Adipocyte (in vitro differentiated cells): ENCODE measurements around the gene PRSS53.

Experiments used
- DNase-seq: peaks from one replicate; pipeline ENCODE4 v3.0.0-alpha.2; 2015; ENCODE audit warnings: low read depth
- H3K27me3 ChIP-seq: replicated peaks from 2 replicates; pipeline ENCODE4 v1.7.0; 2013; ENCODE audit warnings: mild to moderate bottlenecking, low read length, moderate library complexity; ENCODE audit not compliant: control insufficient read depth, insufficient read depth
- H3K36me3 ChIP-seq: 2 replicates; pipeline ENCODE4 v1.7.0; 2013; ENCODE audit warnings: low read length, mild to moderate bottlenecking, moderate library complexity; ENCODE audit not compliant: control insufficient read depth, insufficient read depth, severe bottlenecking
- H3K4me1 ChIP-seq: 2 replicates; pipeline ENCODE4 v1.7.0; 2013; ENCODE audit warnings: mild to moderate bottlenecking, low read length, moderate library complexity; ENCODE audit not compliant: control insufficient read depth, insufficient read depth
- H3K4me3 ChIP-seq: 2 replicates; pipeline ENCODE4 v1.7.0; 2013; ENCODE audit warnings: mild to moderate bottlenecking, low read length, moderate library complexity
- H3K9ac ChIP-seq: 2 replicates; pipeline ENCODE4 v1.7.0; 2013; ENCODE audit warnings: mild to moderate bottlenecking, low read length, moderate library complexity
- H3K9me3 ChIP-seq: 2 replicates; pipeline ENCODE4 v1.7.0; 2013; ENCODE audit warnings: mild to moderate bottlenecking, low read length, moderate library complexity; ENCODE audit not compliant: control insufficient read depth

Gene PRSS53

DNA sequence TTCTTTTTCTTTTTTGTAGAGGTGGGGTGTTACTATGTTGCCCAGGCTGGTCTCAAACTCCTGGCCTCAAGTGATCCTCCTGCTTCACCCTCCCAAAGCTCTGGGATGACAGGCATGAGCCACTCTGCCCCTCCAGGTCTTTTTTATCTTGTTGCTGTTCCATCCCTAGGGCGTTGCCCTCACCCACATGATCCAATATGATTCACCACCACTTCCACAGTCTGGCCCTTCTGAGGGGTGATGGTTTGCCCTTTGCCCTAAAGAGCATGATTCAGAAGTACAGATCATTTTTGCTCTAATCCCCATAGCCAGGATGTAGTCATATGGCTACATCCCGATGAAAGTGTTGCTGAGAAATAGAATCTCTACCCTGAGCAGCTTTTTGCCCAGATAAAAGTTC is 36.6 kb downstream of the PRSS53 start:
- DNase-seq = peak; percentile 77
- Histone ChIP-seq H3K4me3 (no peak overlapping the region), H3K27me3 (no peaks in the 10 kb centered on the region), H3K4me1 (peaks cover 12% of the 10 kb centered on the region), H3K36me3 (no peaks in the 10 kb centered on the region), H3K9ac (peak overlapping the region; percentile 56), H3K9me3 (no peaks in the 10 kb centered on the region)

GRCh38 chr16:31050280-31051030 is 38.3 kb downstream of the PRSS53 start:
- Histone ChIP-seq H3K27me3 (no peaks in the 10 kb centered on the region), H3K4me1 (peaks cover 12% of the 10 kb centered on the region), H3K4me3 (no peak overlapping the region), H3K9me3 (no peaks in the 10 kb centered on the region), H3K36me3 (no peaks in the 10 kb centered on the region), H3K9ac (no peak overlapping the region)
- DNase-seq = no peak

DNA sequence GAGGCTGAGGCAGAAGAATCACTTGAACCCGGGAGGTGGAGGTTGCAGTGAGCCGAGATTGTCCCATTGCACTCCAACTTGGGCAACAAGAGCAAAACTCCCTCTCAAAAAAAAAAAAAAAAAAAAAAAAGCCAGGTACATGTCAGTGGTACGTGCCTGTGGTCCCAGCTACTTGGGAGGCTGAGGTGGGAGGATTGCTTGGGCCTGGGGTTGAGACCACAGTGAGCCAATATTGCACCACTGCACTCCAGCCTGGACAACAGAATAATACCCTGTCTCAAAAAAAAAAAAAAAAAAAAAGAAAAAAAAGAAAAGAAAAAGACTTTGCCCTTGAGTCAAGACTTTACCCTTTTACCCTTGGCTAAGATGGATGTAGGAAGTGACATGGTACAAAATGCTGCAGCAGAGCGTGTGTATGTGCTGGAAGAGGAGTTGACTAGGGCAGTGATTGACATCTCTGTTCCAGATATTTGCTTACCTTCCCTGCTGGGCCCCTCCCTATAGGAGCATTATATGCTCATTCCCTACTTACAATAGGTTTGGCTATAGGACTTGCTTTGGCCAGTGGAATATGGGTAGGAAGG is 44.8 kb downstream of the PRSS53 start:
- Histone ChIP-seq H3K4me3 (no peak overlapping the region), H3K9ac (no peak overlapping the region), H3K4me1 (no peaks in the 10 kb centered on the region), H3K36me3 (peaks cover 36% of the 10 kb centered on the region), H3K27me3 (no peaks in the 10 kb centered on the region), H3K9me3 (no peaks in the 10 kb centered on the region)
- no peak for DNase-seq

- Histone ChIP-seq H3K4me3 (no peak overlapping the region), H3K4me1 (no peaks in the 10 kb centered on the region), H3K9me3 (no peaks in the 10 kb centered on the region), H3K27me3 (no peaks in the 10 kb centered on the region), H3K9ac (no peak overlapping the region), H3K36me3 (peaks cover 42% of the 10 kb centered on the region)
- no peak for DNase-seq
Observed at GRCh38 chr16:31043352-31043751, 45.4 kb downstream of the PRSS53 start.

DNA sequence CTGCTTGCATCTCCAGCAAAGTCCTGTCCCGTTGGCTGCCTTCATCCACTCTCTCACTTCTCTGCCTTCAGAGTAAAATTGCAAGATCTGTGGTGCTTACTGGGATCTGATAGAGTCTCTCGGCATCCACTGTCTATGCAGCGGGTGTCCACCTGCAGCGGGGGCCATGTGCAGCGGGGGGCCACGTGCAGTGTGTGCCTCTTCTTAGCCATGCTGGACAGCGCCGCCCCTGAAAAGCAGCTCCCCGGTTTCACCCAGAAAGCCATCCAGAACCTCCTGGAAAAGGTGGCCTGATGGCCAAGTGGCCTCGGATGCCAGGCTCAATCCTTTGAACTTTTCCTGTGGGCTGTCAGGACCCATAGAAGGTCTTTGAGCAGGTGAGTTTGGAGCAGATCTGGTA is 45.9 kb downstream of the PRSS53 start:
- H3K9ac ChIP-seq = no peak overlapping the region
- H3K36me3 ChIP-seq = peaks cover 47% of the 10 kb centered on the region
- DNase-seq = no peak
- no peaks in the 10 kb centered on the region for H3K9me3 ChIP-seq
- H3K4me3 ChIP-seq = no peak overlapping the region
- H3K4me1 ChIP-seq = no peaks in the 10 kb centered on the region
- H3K27me3 ChIP-seq = no peaks in the 10 kb centered on the region

DNA sequence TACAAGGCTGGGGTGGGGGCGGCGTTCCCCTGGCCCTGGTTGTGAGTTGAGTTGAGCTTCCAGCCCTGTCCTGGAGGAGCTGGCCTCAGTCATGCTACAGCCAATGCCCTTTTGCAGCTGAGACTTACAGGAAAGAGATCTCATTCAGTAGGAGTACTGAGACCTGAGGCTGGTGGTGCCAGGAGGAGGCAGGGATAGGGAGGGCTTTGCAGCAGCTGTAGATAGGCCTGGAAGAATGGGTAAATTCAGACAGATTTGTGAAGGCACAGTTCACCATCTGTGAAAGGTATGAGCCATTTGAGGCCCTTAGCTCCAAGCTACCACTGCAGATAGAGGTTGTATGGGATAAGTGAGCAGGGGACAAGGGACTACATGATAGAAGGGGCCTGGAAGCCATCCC is 49.8 kb downstream of the PRSS53 start:
- no peak overlapping the region for H3K4me3 ChIP-seq
- peaks cover 7% of the 10 kb centered on the region for H3K4me1 ChIP-seq
- no peaks in the 10 kb centered on the region for H3K9me3 ChIP-seq
- DNase-seq = no peak
- H3K9ac ChIP-seq = no peak overlapping the region
- H3K36me3 ChIP-seq = peaks cover 50% of the 10 kb centered on the region
- H3K27me3 ChIP-seq = no peaks in the 10 kb centered on the region

DNA sequence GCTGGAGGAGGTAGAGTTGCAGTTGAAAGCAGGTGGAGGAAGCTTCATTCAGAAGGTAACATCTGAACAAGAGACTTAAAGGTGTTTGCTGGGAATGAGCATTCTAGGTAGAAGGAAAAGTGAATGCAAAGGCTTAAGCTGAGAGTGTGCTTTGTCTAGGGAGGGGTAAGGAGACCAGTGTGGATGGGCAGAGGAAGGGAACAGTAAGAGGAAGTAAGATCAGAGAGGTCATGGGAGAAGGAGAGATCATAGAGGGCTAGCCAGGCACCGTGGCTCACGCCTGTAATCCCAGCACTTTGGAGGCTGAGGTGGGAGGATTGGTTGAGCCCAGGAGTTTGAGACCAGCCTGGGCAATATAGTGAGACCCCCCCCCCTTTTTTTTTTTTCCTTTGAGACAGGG is 52.1 kb downstream of the PRSS53 start:
- no peak for DNase-seq
- H3K9me3 ChIP-seq = no peaks in the 10 kb centered on the region
- peaks cover 35% of the 10 kb centered on the region for H3K36me3 ChIP-seq
- no peaks in the 10 kb centered on the region for H3K27me3 ChIP-seq
- H3K4me1 ChIP-seq = peaks cover 14% of the 10 kb centered on the region
- no peak overlapping the region for H3K9ac ChIP-seq
- no peak overlapping the region for H3K4me3 ChIP-seq

DNA sequence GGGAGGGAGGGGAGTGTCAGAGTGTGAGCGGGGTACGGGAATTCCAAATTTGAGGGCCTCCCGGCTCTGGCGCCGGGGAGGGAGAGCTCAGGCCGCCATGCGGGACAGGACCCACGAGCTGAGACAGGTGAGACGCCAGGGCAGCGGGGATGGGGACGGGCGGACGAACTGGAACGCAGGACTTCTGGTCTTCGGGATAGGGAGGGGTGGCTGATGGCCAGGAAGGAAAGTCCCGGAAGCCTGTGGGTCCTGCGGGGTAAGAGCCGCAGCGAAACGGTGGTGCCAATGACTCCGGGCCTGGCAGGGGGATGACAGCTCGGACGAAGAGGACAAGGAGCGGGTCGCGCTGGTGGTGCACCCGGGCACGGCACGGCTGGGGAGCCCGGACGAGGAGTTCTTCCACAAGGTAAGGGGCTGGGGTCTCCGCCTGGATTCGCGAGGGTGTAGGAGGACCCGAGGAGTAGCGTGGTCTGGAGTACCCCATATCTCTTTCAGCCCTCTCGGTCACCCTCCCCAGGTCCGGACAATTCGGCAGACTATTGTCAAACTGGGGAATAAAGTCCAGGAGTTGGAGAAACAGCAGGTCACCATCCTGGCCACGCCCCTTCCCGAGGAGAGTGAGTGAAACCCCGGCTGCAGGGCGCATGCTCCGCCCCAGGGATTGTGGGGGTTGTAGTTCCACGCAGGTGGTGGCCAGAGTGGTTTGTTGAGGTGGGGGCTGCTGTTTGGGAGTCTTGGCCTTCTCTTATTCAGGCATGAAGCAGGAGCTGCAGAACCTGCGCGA is 54.8 kb downstream of the PRSS53 start:
- H3K4me1 ChIP-seq = peaks cover 14% of the 10 kb centered on the region
- H3K9me3 ChIP-seq = no peaks in the 10 kb centered on the region
- DNase-seq = peak; percentile 93
- H3K36me3 ChIP-seq = peaks cover 14% of the 10 kb centered on the region
- H3K27me3 ChIP-seq = no peaks in the 10 kb centered on the region
- peak overlapping the region; percentile 99 for H3K9ac ChIP-seq
- H3K4me3 ChIP-seq = peak overlapping the region; percentile 100
